ENCODE results near the gene GPR3.

The GPR3 gene

DNA sequence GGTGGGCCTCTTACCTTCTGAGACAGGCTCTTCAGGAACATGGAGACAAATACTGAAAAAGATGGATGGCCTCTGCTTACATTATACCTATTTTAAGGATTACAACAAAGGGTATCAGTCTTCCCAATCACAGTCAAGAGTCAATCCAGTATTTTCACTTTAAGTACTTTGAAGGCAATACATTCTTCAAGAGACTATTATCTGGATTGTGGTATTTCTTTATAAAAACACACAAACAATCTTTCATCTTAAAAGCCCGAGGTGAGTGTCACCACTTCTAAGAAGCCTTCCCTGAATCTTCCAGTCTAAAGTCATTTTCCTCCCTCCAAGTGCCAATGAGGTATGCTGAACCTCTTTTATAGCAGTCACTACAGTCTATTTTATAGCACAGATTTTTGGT lies 52.2 kb downstream of the GPR3 start:
- DNase-seq, result no peak
- intact Hi-C loops (cut with DNase I), result no loop called here

Measured in posterior cingulate gyrus (tissue), 11 donors.